WERI-Rb-1 (cell line): Measurements from ENCODE around the gene ATP6V0C.
A peak's percentile ranks its signal among the peaks of the same experiment; 100 is the strongest.

Experiments
- DNase-seq: peaks from one replicate; pipeline ENCODE4 v3.0.0-alpha.2; 2020
- H3K27ac ChIP-seq: fragments of 250-450 bp; sonication (Bioruptor Pico); 2 replicates; pipeline ENCODE4 v1.5.1; 2020; ENCODE audit warnings: mild to moderate bottlenecking, moderate library complexity
- H3K27me3 ChIP-seq: fragments of 250-450 bp; sonication (Bioruptor Pico); 2 replicates; pipeline ENCODE4 v1.5.1; 2021; ENCODE audit warnings: mild to moderate bottlenecking, low read depth, moderate library complexity; ENCODE audit not compliant: insufficient read depth, severe bottlenecking
- H3K36me3 ChIP-seq: fragments of 250-450 bp; sonication (Bioruptor Pico); 2 replicates; pipeline ENCODE4 v1.5.1; 2020; ENCODE audit warnings: mild to moderate bottlenecking, moderate library complexity
- H3K4me3 ChIP-seq: 2 replicates; pipeline ENCODE4 v1.5.1; 2011; ENCODE audit warnings: low read depth, mild to moderate bottlenecking, control low read depth, low read length
- H3K9me3 ChIP-seq: fragments of 250-450 bp; sonication (Bioruptor Pico); 2 replicates; pipeline ENCODE4 v1.5.1; 2021; ENCODE audit warnings: mild to moderate bottlenecking, moderate library complexity; ENCODE audit not compliant: severe bottlenecking
- CTCF ChIP-seq: IDR thresholded peaks from 2 replicates; pipeline ENCODE4 v1.5.1; 2011; ENCODE audit warnings: low read depth, mild to moderate bottlenecking, control low read depth, inconsistent platforms, low read length

The ATP6V0C gene

GRCh38 chr16:2518823-2519710 is 5.3 kb downstream of the ATP6V0C start:
- no peaks in the 10 kb centered on the region for H3K27me3 ChIP-seq
- DNase-seq = no peak
- TF ChIP-seq CTCF = no peak
- peaks cover 55% of the 10 kb centered on the region for H3K36me3 ChIP-seq
- H3K4me3 ChIP-seq = no peak overlapping the region
- no peaks in the 10 kb centered on the region for H3K9me3 ChIP-seq
- H3K27ac ChIP-seq = no peak overlapping the region

- Histone ChIP-seq H3K36me3 (peaks cover 61% of the 10 kb centered on the region), H3K4me3 (no peak overlapping the region; the same call in 1 of the 2 replicates), H3K27ac (peak overlapping the region; percentile 61; the same call in 1 of the 2 replicates), H3K27me3 (no peaks in the 10 kb centered on the region), H3K9me3 (no peaks in the 10 kb centered on the region)
- DNase-seq = no peak
- no peak for TF ChIP-seq CTCF
Observed at GRCh38 chr16:2519711-2520080, 5.9 kb downstream of the ATP6V0C start.

- Histone ChIP-seq H3K27ac (peak within 1 kb of the TSS; percentile 61), H3K9me3 (no peaks in the 10 kb centered on the region), H3K4me3 (peak within 1 kb of the TSS; percentile 62), H3K27me3 (no peaks in the 10 kb centered on the region), H3K36me3 (peaks cover 65% of the 10 kb centered on the region)
- no peak for TF ChIP-seq CTCF
- peak; percentile 79 for DNase-seq
Observed at GRCh38 chr16:2520097-2520783, 6.5 kb downstream of the ATP6V0C start, which contains the start of gene AMDHD2. Gene AMDHD2, plus strand, starts transcription at chr16:2520371. Its CDS starts 88 bp downstream, at chr16:2520459.

- no peaks in the 10 kb centered on the region for H3K9me3 ChIP-seq
- no peak for DNase-seq
- H3K36me3 ChIP-seq = peaks cover 69% of the 10 kb centered on the region
- peak overlapping the region; percentile 62 for H3K4me3 ChIP-seq
- peak overlapping the region; percentile 45; the same call in 1 of the 2 replicates for H3K27ac ChIP-seq
- no peaks in the 10 kb centered on the region for H3K27me3 ChIP-seq
- no peak for TF ChIP-seq CTCF
Observed at GRCh38 chr16:2520784-2521531, 7.2 kb downstream of the ATP6V0C start.

GRCh38 chr16:2523801-2524231 is 10.1 kb downstream of the ATP6V0C start:
- Histone ChIP-seq H3K9me3 (no peaks in the 10 kb centered on the region), H3K27me3 (no peaks in the 10 kb centered on the region), H3K4me3 (no peak overlapping the region), H3K36me3 (peaks cover 66% of the 10 kb centered on the region), H3K27ac (no peak overlapping the region)
- no peak for DNase-seq
- no peak for TF ChIP-seq CTCF
